Stimulated activated effector memory CD8-positive, alpha-beta T cell treated with anti-CD3 and anti-CD28 coated beads, Interleukin-12 subunit alpha, Interleukin-12 subunit beta, amount 100 ng/mL, for 72 hours (primary cell): ENCODE data around the gene ISL2.
A peak's percentile ranks its signal among the peaks of the same experiment; 100 is the strongest.
"Not testable (repeated sequence)": the region's sequence is repeated elsewhere in the genome, so short reads cannot be mapped to it uniquely, and the experiment has no call there.

Source experiments
- ATAC-seq: fragments of 150-1000 bp; cut with Tn5 transposase; 2 replicates; pipeline ENCODE4 v1.10.0; 2021
- DNase-seq, 2 donors: peaks; one replicate each; pipeline ENCODE4 v3.0.0; 2021 to 2022; ENCODE audit warnings: low spot score in 2 of 2
- H3K27ac Mint-ChIP-seq: one replicate; pipeline ENCODE4 v1.8.0; 2022; ENCODE audit warnings: mild to moderate bottlenecking, mixed read lengths
- H3K36me3 Mint-ChIP-seq: one replicate; pipeline ENCODE4 v1.8.0; 2022; ENCODE audit warnings: mild to moderate bottlenecking, mixed read lengths
- H3K4me1 Mint-ChIP-seq: one replicate; pipeline ENCODE4 v1.8.0; 2022; ENCODE audit warnings: mixed read lengths
- H3K4me3 Mint-ChIP-seq: one replicate; pipeline ENCODE4 v1.8.0; 2022; ENCODE audit warnings: mild to moderate bottlenecking, mixed read lengths
- H3K9me3 Mint-ChIP-seq: one replicate; pipeline ENCODE4 v1.8.0; 2022; ENCODE audit warnings: mixed read lengths

The ISL2 gene

GRCh38 chr15:76336254-76337058 lies at the start of gene ISL2:
TSS of gene ISL2 (plus strand) at chr15:76336773. CDS start at chr15:76336884, 111 bp downstream.
- no peaks in the 10 kb centered on the region for H3K9me3 Mint-ChIP-seq
- ATAC-seq (peak; percentile 66), DNase-seq (peak; percentile 60 to 91)
- peaks cover 52% of the 10 kb centered on the region for H3K4me1 Mint-ChIP-seq
- peak within 1 kb of the TSS; percentile 68 for H3K27ac Mint-ChIP-seq
- H3K36me3 Mint-ChIP-seq, result no peaks in the 10 kb centered on the region
- H3K4me3 Mint-ChIP-seq, result peak within 1 kb of the TSS; percentile 80

- DNase-seq, result no peak
- H3K4me3 Mint-ChIP-seq, result no peak overlapping the region
- no peak overlapping the region for H3K27ac Mint-ChIP-seq
- no peak for ATAC-seq
- H3K9me3 Mint-ChIP-seq, result no peaks in the 10 kb centered on the region
- peaks cover 25% of the 10 kb centered on the region for H3K4me1 Mint-ChIP-seq
- peaks cover 75% of the 10 kb centered on the region for H3K36me3 Mint-ChIP-seq
Observed at GRCh38 chr15:76289582-76289981, 47.0 kb upstream of the ISL2 start.

- H3K27ac Mint-ChIP-seq, result no peak overlapping the region
- H3K9me3 Mint-ChIP-seq, result no peaks in the 10 kb centered on the region
- DNase-seq (no peak), ATAC-seq (peak; percentile 99)
- no peak overlapping the region for H3K4me3 Mint-ChIP-seq
- peaks cover 38% of the 10 kb centered on the region for H3K36me3 Mint-ChIP-seq
- peaks cover 22% of the 10 kb centered on the region for H3K4me1 Mint-ChIP-seq
Observed at GRCh38 chr15:76293361-76293760, 43.2 kb upstream of the ISL2 start.

- Mint-ChIP-seq H3K36me3 (peaks cover 26% of the 10 kb centered on the region), H3K4me1 (peaks cover 22% of the 10 kb centered on the region)
- not testable (repeated sequence) for DNase-seq, ATAC-seq, H3K4me3 Mint-ChIP-seq, H3K27ac Mint-ChIP-seq, H3K9me3 Mint-ChIP-seq
Observed at GRCh38 chr15:76294463-76294862, 42.1 kb upstream of the ISL2 start.

- DNase-seq (no peak), ATAC-seq (no peak)
- H3K4me1 Mint-ChIP-seq, result peaks cover 19% of the 10 kb centered on the region
- no peak overlapping the region for H3K27ac Mint-ChIP-seq
- H3K36me3 Mint-ChIP-seq, result peaks cover 4% of the 10 kb centered on the region
- no peaks in the 10 kb centered on the region for H3K9me3 Mint-ChIP-seq
- H3K4me3 Mint-ChIP-seq, result no peak overlapping the region
Observed at GRCh38 chr15:76296849-76297248, 39.7 kb upstream of the ISL2 start.

GRCh38 chr15:76297951-76298350 lies 38.6 kb upstream of the ISL2 start:
- not testable (repeated sequence) for H3K9me3 Mint-ChIP-seq, H3K27ac Mint-ChIP-seq, H3K36me3 Mint-ChIP-seq, DNase-seq, ATAC-seq, H3K4me3 Mint-ChIP-seq
- peaks cover 17% of the 10 kb centered on the region for H3K4me1 Mint-ChIP-seq

- Mint-ChIP-seq H3K9me3 (no peaks in the 10 kb centered on the region), H3K27ac (no peak overlapping the region), H3K4me3 (no peak overlapping the region), H3K4me1 (peaks cover 9% of the 10 kb centered on the region), H3K36me3 (no peaks in the 10 kb centered on the region)
- ATAC-seq (no peak), DNase-seq (no peak)
Observed at GRCh38 chr15:76298986-76299385, 37.6 kb upstream of the ISL2 start.

- peaks cover 8% of the 10 kb centered on the region for H3K4me1 Mint-ChIP-seq
- no peaks in the 10 kb centered on the region for H3K36me3 Mint-ChIP-seq
- no peak for DNase-seq
- H3K9me3 Mint-ChIP-seq, result no peaks in the 10 kb centered on the region
- no peak for ATAC-seq
- no peak overlapping the region for H3K4me3 Mint-ChIP-seq
- no peak overlapping the region for H3K27ac Mint-ChIP-seq
Observed at GRCh38 chr15:76299786-76300185, 36.8 kb upstream of the ISL2 start.

GRCh38 chr15:76303909-76304308 lies 32.7 kb upstream of the ISL2 start:
- ATAC-seq, result no peak
- Mint-ChIP-seq H3K36me3 (peaks cover 5% of the 10 kb centered on the region), H3K4me1 (peaks cover 11% of the 10 kb centered on the region), H3K27ac (no peak overlapping the region), H3K9me3 (no peaks in the 10 kb centered on the region), H3K4me3 (no peak overlapping the region)
- DNase-seq, result no peak

GRCh38 chr15:76309601-76310330 lies 26.8 kb upstream of the ISL2 start:
- peaks cover 26% of the 10 kb centered on the region for H3K4me1 Mint-ChIP-seq
- DNase-seq, result no peak
- H3K36me3 Mint-ChIP-seq, result peaks cover 16% of the 10 kb centered on the region
- no peak for ATAC-seq
- H3K9me3 Mint-ChIP-seq, result no peaks in the 10 kb centered on the region
- H3K27ac Mint-ChIP-seq, result peak overlapping the region; percentile 86
- H3K4me3 Mint-ChIP-seq, result peak overlapping the region; percentile 77

GRCh38 chr15:76310475-76311099 lies 26.0 kb upstream of the ISL2 start:
- peaks cover 16% of the 10 kb centered on the region for H3K36me3 Mint-ChIP-seq
- H3K4me3 Mint-ChIP-seq, result peak overlapping the region; percentile 77
- peak; percentile 17 for ATAC-seq
- no peak for DNase-seq
- peak overlapping the region; percentile 86 for H3K27ac Mint-ChIP-seq
- H3K4me1 Mint-ChIP-seq, result peaks cover 19% of the 10 kb centered on the region
- H3K9me3 Mint-ChIP-seq, result no peaks in the 10 kb centered on the region

GRCh38 chr15:76311100-76311953 lies 25.2 kb upstream of the ISL2 start, which contains the start of gene ETFA:
TSS of gene ETFA (minus strand) at chr15:76311469. CDS start at chr15:76311388, 81 bp downstream.
- peaks cover 15% of the 10 kb centered on the region for H3K4me1 Mint-ChIP-seq
- H3K27ac Mint-ChIP-seq, result peak within 1 kb of the TSS; percentile 86
- ATAC-seq (peak; percentile 99), DNase-seq (peak; percentile 93 to 96)
- H3K9me3 Mint-ChIP-seq, result no peaks in the 10 kb centered on the region
- H3K4me3 Mint-ChIP-seq, result peak within 1 kb of the TSS; percentile 77
- peaks cover 16% of the 10 kb centered on the region for H3K36me3 Mint-ChIP-seq

- Mint-ChIP-seq H3K9me3 (no peaks in the 10 kb centered on the region), H3K36me3 (peaks cover 11% of the 10 kb centered on the region), H3K4me1 (peaks cover 15% of the 10 kb centered on the region), H3K27ac (no peak overlapping the region), H3K4me3 (peak overlapping the region; percentile 77)
- DNase-seq (no peak), ATAC-seq (no peak)
Observed at GRCh38 chr15:76312540-76313174, 23.9 kb upstream of the ISL2 start.

- peaks cover 15% of the 10 kb centered on the region for H3K4me1 Mint-ChIP-seq
- DNase-seq, H3K27ac Mint-ChIP-seq, ATAC-seq, H3K9me3 Mint-ChIP-seq: not testable (repeated sequence)
- peaks cover 11% of the 10 kb centered on the region for H3K36me3 Mint-ChIP-seq
- peak overlapping the region; percentile 77 for H3K4me3 Mint-ChIP-seq
Observed at GRCh38 chr15:76313175-76313567, 23.4 kb upstream of the ISL2 start.
